Lung (tissue), 12 donors: ENCODE results near the gene TBX1. TPM values are rescaled to one million over a fixed set of nuclear protein-coding genes. Genes with fewer than 3 reads are reported as not detected.

ENCODE experiments used
- ATAC-seq: fragments of 200-7000 bp; cut with Tn5 transposase; one replicate; pipeline ENCODE4 v1.9.1; 2020; ENCODE audit warnings: moderate number of reproducible peaks; ENCODE audit not compliant: insufficient read depth, low FRiP score
- DNase-seq, 3 donors: peaks; one replicate each; pipeline ENCODE4 v3.0.0-alpha.2; 2013 to 2017
- H3K27ac ChIP-seq, 2 donors: one replicate each; pipeline ENCODE4 v1.5.1; 2013; ENCODE audit warnings: mild to moderate bottlenecking in 2 of 2, moderate library complexity in 2 of 2, control low read depth in 1 of 2, inconsistent platforms in 1 of 2, low read depth in 1 of 2, low read length in 1 of 2
- H3K27me3 ChIP-seq, 3 donors: one replicate each; pipeline ENCODE4 v1.5.1; 2013; ENCODE audit warnings: low read length in 2 of 3; ENCODE audit not compliant: control insufficient read depth in 3 of 3, insufficient read depth in 3 of 3
- H3K36me3 ChIP-seq, 4 donors: one replicate each; pipeline ENCODE4 v1.5.1; 2013; ENCODE audit warnings: low read length in 4 of 4, mild to moderate bottlenecking in 1 of 4, moderate library complexity in 1 of 4; ENCODE audit not compliant: control insufficient read depth in 4 of 4, insufficient read depth in 4 of 4
- H3K4me1 ChIP-seq, 5 donors: one replicate each; pipeline ENCODE4 v1.5.1; 2013; ENCODE audit warnings: low read length in 5 of 5, mild to moderate bottlenecking in 2 of 5, moderate library complexity in 1 of 5; ENCODE audit not compliant: control insufficient read depth in 5 of 5, insufficient read depth in 5 of 5
- H3K4me3 ChIP-seq: one replicate; pipeline ENCODE4 v1.5.1; 2013; ENCODE audit warnings: mild to moderate bottlenecking, control low read depth, moderate library complexity
- H3K9ac ChIP-seq, 2 donors: one replicate each; pipeline ENCODE4 v1.5.1; 2013; ENCODE audit warnings: low read length in 2 of 2, control low read depth in 1 of 2; ENCODE audit not compliant: insufficient read depth in 1 of 2
- H3K9me3 ChIP-seq, 4 donors: one replicate each; pipeline ENCODE4 v1.5.1; 2013; ENCODE audit warnings: low read length in 3 of 4, mild to moderate bottlenecking in 1 of 4, moderate library complexity in 1 of 4; ENCODE audit not compliant: control insufficient read depth in 4 of 4, insufficient read depth in 3 of 4
- CTCF ChIP-seq: IDR thresholded peaks from 2 replicates; pipeline ENCODE4 v1.5.1; 2012; ENCODE audit warnings: mild to moderate bottlenecking; ENCODE audit errors: control extremely low read depth, extremely low read depth
- WGBS, 2 donors: extraction: QIAGEN DNeasy Blood & Tissue Kit; methylation state at CpG; one replicate each; pipeline ENCODE4 v1.1.7; 2013; 5-methylcytosine and 5-hydroxymethylcytosine counted together
- polyA plus RNA-seq, 2 donors: library from polyadenylated mRNA; stranded (reverse); fragments of 200-250 nt; gene quantifications; one replicate each; pipeline ENCODE4 v1.2.1, GENCODE V29; 2013
- total RNA-seq, 2 donors: library from RNA; depleted of rRNA in 1 of 2; stranded (reverse); fragments of >200 nt in 1 of 2; gene quantifications; one replicate each; pipeline ENCODE4 v1.2.1, GENCODE V29; 2014 to 2021
- donor health status: control.
- donor health status: control.
- donor health status: Bipolar disorder and iron deficiency.
- donor health status: healthy.
- donor health status: DM: yes; HTN: yes; CAD: no.

TBX1 gene
- total and polyA plus RNA-seq, 4 donors, result 2.3 to 19.3 (median 4.5) TPM

- H3K4me1 ChIP-seq, result peaks cover 0 to 8% (median 0%) of the 10 kb centered on the region in 5 donors
Observed at GRCh38 chr22:19802001-19802893, 41.7 kb downstream of the TBX1 start.

GRCh38 chr22:19802894-19803735, 42.5 kb downstream of the TBX1 start:
- H3K9ac ChIP-seq, result no peak overlapping the region
- no peak for TF ChIP-seq CTCF
- DNase-seq (no peak), ATAC-seq (no peak)
- H3K27ac ChIP-seq, result no peak overlapping the region
- WGBS, 2 donors, result 96 to 98% methylated on average over 19 of the region's 19 CpGs
- no peak overlapping the region for H3K4me3 ChIP-seq
- peaks cover 0 to 8% (median 0%) of the 10 kb centered on the region in 5 donors for H3K4me1 ChIP-seq
- H3K27me3 ChIP-seq, result no peaks in the 10 kb centered on the region
- H3K36me3 ChIP-seq, result peaks cover 0 to 6% (median 0%) of the 10 kb centered on the region in 4 donors
- no peaks in the 10 kb centered on the region for H3K9me3 ChIP-seq

More at GRCh38 chr22:19802001-19802893, 41.7 kb downstream of the TBX1 start:
- Histone ChIP-seq H3K9ac (no peak overlapping the region), H3K36me3 (peaks cover 0 to 6% (median 0%) of the 10 kb centered on the region in 4 donors), H3K27ac (no peak overlapping the region), H3K9me3 (no peaks in the 10 kb centered on the region), H3K27me3 (no peaks in the 10 kb centered on the region), H3K4me3 (no peak overlapping the region)
- no peak for TF ChIP-seq CTCF
- no peak for ATAC-seq
- no peak for DNase-seq
- 90 to 92% methylated on average over 26 of the region's 26 CpGs for WGBS, 2 donors

- no peak for TF ChIP-seq CTCF
- H3K9me3 ChIP-seq, result no peaks in the 10 kb centered on the region
- H3K27ac ChIP-seq, result no peak overlapping the region
- no peak for ATAC-seq
- H3K27me3 ChIP-seq, result no peaks in the 10 kb centered on the region
- 96 to 100% methylated on average over 8 of the region's 8 CpGs for WGBS, 2 donors
- no peak overlapping the region for H3K9ac ChIP-seq
- no peak overlapping the region for H3K4me3 ChIP-seq
- no peak for DNase-seq
- H3K4me1 ChIP-seq, result peaks cover 0 to 8% (median 0%) of the 10 kb centered on the region in 5 donors
- peaks cover 0 to 6% (median 0%) of the 10 kb centered on the region in 4 donors for H3K36me3 ChIP-seq
Observed at GRCh38 chr22:19803736-19804267, 43.2 kb downstream of the TBX1 start.
